DLD1 (cell line): ENCODE data around the gene AP3M1.
"Not testable (repeated sequence)": the region's sequence is repeated elsewhere in the genome, so short reads cannot be mapped to it uniquely, and the experiment has no call there.

Source experiments
- in situ Hi-C: cut with HindIII; loops from 2 replicates; pipeline ENCODE4 v1.10.0; 2017; ENCODE audit warnings: low sequenced_read_pairs

Gene AP3M1

GRCh38 chr10:74163319-74164068 lies 12.9 kb upstream of the AP3M1 start:
- in situ Hi-C loops: no loop called here

DNA sequence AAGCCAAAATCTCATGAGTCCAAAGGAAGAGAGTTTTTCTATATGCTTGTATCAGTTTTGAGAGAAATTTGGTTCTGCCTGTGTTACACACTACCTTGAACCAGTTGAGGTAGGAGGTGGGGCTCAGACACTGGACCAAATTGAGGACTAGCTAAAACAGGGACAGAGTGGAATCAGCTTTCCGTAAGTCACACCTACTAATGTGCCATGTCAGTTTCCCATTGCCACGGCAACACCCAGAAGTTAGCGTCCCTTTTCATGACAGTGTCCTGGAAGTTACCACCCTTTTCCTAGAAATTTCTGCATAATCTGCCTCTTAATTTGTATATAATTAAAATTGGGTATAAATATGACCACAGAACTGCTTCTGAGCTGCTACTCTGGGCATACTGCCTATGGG lies 9.4 kb upstream of the AP3M1 start:
- in situ Hi-C loops: no loop called here

DNA sequence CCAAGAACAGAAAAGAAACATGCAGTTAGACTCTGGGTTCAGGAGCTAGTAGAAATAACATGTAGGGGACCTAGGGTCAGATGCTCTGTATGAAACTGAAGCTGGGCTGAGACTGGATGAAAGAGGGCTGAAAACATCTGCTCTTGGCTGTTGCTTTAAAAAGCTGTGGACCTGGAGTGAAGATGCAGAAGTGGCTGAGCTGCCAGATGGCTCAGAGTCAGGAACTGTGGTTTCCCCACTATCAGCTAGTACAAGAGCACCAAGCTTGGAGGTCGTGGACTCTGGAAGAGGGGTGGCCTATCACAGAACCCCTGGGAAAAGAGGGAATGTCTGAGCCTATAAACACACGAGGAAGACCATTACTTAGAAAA lies 6.3 kb upstream of the AP3M1 start:
- in situ Hi-C loops: no loop called here

DNA sequence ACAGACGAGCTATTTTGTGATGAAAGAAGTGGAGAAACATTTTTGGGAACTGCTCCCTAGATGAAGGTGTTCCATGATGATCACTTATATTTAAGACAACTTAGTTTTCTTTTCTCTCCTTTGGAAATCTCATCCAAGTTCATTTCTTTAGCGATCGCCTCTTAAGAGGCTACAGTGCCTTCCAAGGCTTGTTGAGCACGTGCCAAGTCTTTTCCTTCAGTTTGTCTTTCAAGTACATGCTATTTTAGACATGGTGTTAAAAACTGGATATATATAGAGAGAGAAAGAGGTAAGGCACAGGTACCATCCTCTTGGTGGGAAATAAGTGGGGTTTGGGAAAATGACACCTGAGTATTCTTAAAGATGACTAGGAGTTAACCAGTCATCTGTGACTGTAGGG lies 3.0 kb upstream of the AP3M1 start:
- in situ Hi-C loops: no loop called here

GRCh38 chr10:74153123-74153522 lies 2.5 kb upstream of the AP3M1 start:
- in situ Hi-C loops: no loop called here

GRCh38 chr10:74151879-74152722 lies 1.5 kb upstream of the AP3M1 start:
- in situ Hi-C loops: no loop called here

DNA sequence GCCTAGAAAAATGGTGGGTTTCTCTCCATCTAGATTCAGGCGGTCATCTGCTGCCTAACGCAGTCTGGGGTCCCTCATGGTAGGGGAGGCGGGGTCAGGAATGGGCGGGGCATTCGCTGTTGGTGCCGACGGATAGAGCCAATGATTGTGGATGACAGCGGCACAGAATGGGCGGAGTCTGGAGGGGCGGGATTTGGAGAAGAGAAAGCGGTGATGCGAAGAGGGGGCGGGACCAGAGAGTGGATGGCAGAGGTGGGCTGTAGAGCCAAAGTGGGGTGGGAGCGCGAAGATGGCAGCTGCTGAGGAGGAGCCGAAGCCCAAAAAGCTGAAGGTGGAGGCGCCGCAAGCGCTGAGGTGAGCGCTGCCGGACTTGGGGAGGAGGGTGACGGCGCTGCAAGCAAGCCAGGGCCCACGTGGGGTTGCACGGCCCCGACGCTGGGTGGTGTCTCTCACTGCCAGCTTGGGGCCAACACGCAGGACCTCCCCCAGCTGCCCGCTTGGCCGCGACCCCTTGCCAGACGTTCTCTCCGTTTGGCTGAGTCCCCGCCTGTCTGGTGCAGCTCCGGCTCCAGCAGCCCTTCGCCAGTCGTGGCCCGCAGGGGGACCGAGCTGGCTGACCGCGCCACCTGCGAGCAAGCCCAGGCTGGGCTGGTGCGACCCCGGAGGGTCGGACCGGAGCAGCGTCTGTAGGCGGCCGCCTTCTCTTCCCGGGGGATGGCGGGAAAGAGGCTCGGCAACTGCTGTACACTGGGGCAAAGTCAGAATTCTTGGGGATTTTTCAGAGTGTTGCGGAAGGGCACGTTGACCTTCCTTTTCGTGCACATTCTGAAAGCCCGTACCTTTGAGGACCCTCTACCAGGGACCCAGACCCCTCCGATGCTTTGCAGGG lies 606 bp upstream of the AP3M1 start, which contains the start of gene ADK:
TSS of gene ADK (plus strand) at position 232 of the 889 bp plus-strand sequence. CDS start at position 290, 58 bp downstream.
- in situ Hi-C loops: no loop called here

- in situ Hi-C loops: not testable (repeated sequence)
These were observed 3.6 kb downstream of the AP3M1 start for GRCh38 chr10:74146980-74147379.

DNA sequence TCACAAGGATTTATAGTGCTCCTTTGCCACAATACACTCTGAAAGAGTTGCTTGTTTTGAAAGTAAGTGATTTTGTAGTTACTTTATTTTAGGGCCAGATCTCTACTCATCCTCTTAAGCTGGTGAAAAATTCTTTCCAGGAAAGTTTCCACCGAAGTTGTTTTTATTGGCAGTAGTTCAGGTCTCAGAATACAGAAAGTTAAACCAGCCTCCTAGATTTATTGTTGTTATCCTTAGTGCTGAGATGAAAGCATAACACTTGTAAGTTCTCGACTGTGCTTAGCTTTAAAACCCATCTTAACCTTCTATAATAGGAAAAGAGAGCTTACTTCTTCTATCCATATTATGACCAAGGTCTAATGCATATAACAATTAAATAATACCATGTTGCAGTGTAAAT lies 5.5 kb downstream of the AP3M1 start:
- in situ Hi-C loops: no loop called here

DNA sequence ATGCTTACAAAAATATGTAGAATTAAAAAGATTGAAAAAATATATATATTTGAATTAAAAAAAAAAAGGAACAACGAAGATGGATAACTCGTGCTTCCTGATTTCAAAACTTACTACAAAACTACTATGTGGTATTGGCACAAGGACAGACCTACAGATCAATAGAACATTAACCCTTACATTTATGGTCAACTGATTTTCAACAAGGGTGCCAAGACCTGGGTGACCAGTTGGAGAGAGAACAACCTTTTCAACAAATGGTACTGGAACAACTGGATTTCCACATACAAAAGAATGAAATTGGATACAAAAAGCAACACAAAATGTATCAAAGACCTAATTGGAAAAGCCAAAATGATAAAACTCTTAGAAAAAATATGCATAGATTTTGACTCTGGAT lies 10.1 kb downstream of the AP3M1 start:
- in situ Hi-C loops: no loop called here

DNA sequence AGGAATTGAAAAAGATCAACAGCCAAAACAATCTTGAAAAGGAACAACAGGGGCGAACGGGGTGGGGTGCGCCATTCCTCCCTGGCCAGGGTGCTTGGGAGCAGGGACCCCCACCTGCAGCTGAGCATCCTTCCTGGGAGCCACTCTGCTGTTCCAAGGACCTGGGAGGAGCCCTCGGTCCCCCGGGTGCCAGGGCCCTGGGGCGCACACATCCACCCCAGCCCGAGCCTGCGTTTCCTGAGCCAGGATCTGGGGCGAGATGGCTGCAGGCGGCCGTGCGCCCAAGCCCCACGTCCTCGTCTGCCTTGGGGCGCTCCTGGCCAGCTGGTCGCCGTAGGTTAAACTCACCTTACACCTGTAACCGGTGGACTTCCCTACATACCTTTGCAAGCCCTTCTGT lies 10.6 kb downstream of the AP3M1 start:
- in situ Hi-C loops: no loop called here

DNA sequence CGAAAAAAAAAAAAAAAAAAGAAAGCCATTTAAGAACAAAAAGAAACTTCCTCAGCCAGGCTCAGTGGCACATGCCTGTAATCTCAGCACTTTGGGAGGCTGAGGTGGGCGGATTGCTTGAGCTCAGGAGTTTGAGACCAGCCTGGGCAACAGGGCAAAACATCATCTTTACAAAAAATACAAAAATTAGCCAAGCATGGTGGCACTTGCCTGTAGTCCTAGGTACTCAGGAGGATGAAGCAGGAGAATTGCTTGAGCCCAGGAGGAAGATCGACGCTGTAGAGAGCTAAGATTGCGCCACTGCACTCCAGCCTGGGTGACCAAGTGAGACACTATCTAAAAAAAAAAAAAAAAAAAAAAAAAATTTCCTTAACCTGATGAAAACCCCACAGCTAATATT lies 12.0 kb downstream of the AP3M1 start:
- in situ Hi-C loops: not testable (repeated sequence)

GRCh38 chr10:74137992-74138391 lies 12.6 kb downstream of the AP3M1 start:
- in situ Hi-C loops: no loop called here

DNA sequence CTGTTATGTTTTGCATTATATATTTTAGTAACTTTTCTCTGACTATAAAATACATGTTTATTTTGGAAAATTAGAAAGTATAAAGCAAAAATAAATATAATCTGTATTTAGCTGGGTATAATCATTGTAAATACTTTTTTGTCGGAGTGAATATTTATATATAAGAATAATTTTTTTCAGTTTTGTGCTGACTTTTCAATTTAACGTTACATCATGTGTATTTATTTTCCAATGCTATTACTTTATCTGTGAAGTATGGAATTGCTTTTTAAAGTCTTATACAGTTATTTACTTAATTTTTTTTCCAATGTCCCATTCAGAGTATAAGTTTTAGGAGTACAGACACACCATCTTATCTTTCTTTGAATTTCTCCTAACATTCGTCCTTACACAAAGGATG lies 15.2 kb downstream of the AP3M1 start:
- in situ Hi-C loops: no loop called here

DNA sequence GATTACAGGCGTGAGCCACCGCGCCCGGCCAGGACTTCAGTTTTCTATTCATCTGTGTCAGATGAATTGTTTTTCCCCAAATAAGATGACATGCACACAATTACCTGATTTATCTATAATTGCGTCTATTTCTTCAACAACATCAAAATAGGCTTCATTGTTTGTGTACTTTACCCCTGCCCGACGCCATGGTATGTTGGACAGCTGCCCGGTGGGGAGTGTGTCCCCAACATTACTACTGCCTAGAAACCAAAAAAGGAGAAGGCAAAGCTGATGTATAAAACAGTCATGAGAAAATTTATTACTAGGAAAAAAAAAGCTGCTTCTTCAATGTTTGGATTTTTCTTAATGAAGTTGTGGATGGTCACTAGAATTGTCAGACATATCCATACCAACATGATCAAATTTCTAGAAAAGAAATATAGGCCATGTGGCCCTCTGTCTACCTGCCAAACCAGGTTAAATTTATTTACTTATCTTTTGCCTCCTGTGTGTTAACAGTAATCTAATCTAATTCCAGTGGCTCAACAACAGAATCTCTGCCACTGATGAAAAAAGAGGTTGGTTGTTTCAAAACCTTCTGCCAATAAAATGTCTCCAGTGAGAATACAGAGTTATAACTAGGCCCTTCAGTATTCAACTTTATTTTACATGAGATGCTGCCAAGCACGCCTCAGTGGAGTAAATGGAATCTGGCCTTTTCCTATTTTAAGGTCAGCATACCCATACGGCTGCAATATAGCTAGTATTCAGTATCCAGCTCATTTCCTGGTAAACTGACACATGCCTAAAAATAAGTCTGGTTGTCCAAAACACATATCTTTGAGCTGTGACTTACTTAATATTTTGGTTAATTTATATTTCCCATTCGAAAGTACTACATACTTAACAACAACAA lies 16.5 kb downstream of the AP3M1 start:
- in situ Hi-C loops: no loop called here

- in situ Hi-C loops: loop anchor here (25.0 kb wide), 1 partner anchor 236 kb away; no protein-coding TSS in a partner anchor
These were observed 27.5 kb downstream of the AP3M1 start for GRCh38 chr10:74123081-74123480.

DNA sequence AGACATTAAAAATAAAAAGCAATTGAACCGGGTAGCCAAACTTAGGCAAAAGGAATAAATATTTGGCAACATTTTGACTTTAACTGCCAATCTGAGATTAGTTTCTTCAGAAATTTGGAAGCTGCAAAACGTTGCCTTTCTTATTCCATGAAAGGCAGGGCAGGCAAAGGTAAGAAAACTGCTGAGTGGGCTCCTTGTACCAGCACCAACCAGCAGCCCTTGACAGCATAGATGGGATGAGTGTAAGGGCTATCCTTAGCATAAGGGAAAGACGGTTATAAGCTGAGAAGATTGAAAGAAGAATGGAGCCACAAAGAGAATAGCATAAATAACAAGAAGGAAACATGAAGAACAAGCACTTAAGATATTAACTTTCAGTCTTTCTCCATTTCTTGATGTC lies 28.6 kb downstream of the AP3M1 start:
- in situ Hi-C loops: loop anchor here (25.0 kb wide), 1 partner anchor 235 kb away; no protein-coding TSS in a partner anchor

GRCh38 chr10:74121368-74121767 lies 29.3 kb downstream of the AP3M1 start:
- in situ Hi-C loops: loop anchor here (25.0 kb wide), 1 partner anchor 234 kb away; no protein-coding TSS in a partner anchor

- in situ Hi-C loops: loop anchor here (25.0 kb wide), 1 partner anchor 234 kb away; no protein-coding TSS in a partner anchor
These were observed 29.7 kb downstream of the AP3M1 start for GRCh38 chr10:74120911-74121310.

- in situ Hi-C loops: loop anchor here (25.0 kb wide), 1 partner anchor 232 kb away; no protein-coding TSS in a partner anchor
These were observed 31.8 kb downstream of the AP3M1 start for GRCh38 chr10:74118804-74119203.
